Prostate gland (tissue), 2 donors: ENCODE data around the gene ADAMTSL3.

Experiments
- CTCF ChIP-seq, 4 experiments: fragments of 200-600 bp in 2 of 4; fragments of 450-650 bp in 2 of 4; sonication (generic) in 2 of 4; IDR thresholded peaks; 1 replicate in 3 of 4; 2 replicates in 1 of 4; pipeline ENCODE4 v1.5.1; 2016 to 2019; ENCODE audit warnings: antibody characterized with exemption in 4 of 4, mild to moderate bottlenecking in 2 of 4, moderate library complexity in 2 of 4
- POLR2A ChIP-seq: fragments of 450-650 bp; IDR thresholded peaks from one replicate; pipeline ENCODE4 v1.6.1; 2016; ENCODE audit warnings: antibody characterized with exemption, mild to moderate bottlenecking
- POLR2AphosphoS5 ChIP-seq: sonication (generic); formaldehyde crosslinking; IDR thresholded peaks from one replicate; pipeline ENCODE4 v1.6.1; 2017; ENCODE audit warnings: antibody characterized with exemption

GRCh38 chr15:83983634-83984458 is 329.9 kb downstream of the ADAMTSL3 start:
- no peak for TF ChIP-seq CTCF (IDR thresholded peaks at IDR 0.05)
- TF ChIP-seq POLR2A, result no peak
- no peak for TF ChIP-seq POLR2AphosphoS5
